HEK293 (cell line): ENCODE results near the gene CDH12.

Experiments used
- CTCF ChIA-PET: fragments of 350-600 bp; formaldehyde crosslinking; extraction: SDS; loops from one replicate; lab custom pipeline; 2021; ENCODE audit warnings: antibody characterized with exemption; lab: Yijun Ruan, JAX
- POLR2A ChIA-PET: fragments of 300-600 bp; formaldehyde crosslinking; extraction: SDS; loops from one replicate; lab custom pipeline; 2020; ENCODE audit warnings: antibody characterized with exemption, inconsistent platforms; lab: Yijun Ruan, JAX
- H3K27ac ChIP-seq: fragments of 200-500 bp; sonication (Bioruptor generic); 2 replicates; pipeline ENCODE4 v1.5.1; 2014; ENCODE audit warnings: low read depth, low read length, control low read depth, inconsistent platforms; ENCODE audit errors: extremely low read depth
- H3K36me3 ChIP-seq, 2 experiments: fragments of 200-500 bp in 1 of 2; sonication (Bioruptor generic) in 1 of 2; 1 replicate in 1 of 2; 2 replicates in 1 of 2; pipeline ENCODE4 v1.5.1; 2014 to 2017; ENCODE audit warnings: inconsistent platforms in 2 of 2, low read length in 2 of 2; ENCODE audit not compliant: control insufficient read depth in 2 of 2, insufficient read depth in 1 of 2
- H3K4me1 ChIP-seq: fragments of 200-500 bp; sonication (Bioruptor generic); 2 replicates; pipeline ENCODE4 v1.5.1; 2014; ENCODE audit warnings: mild to moderate bottlenecking, low read length, inconsistent platforms; ENCODE audit not compliant: control insufficient read depth, insufficient read depth
- H3K4me3 ChIP-seq: 2 replicates; pipeline ENCODE4 v1.5.1; 2011; ENCODE audit warnings: low read depth, mild to moderate bottlenecking, control low read depth, low read length, moderate library complexity
- H3K9me3 ChIP-seq: fragments of 200-500 bp; sonication (Bioruptor generic); 2 replicates; pipeline ENCODE4 v1.5.1; 2014; ENCODE audit warnings: low read depth, low read length, inconsistent platforms; ENCODE audit not compliant: control insufficient read depth, insufficient read depth
- KLF1 ChIP-seq: fragments of 450-650 bp; formaldehyde crosslinking; IDR thresholded peaks from 2 replicates; pipeline ENCODE4 v1.5.1; 2016; ENCODE audit warnings: missing biosample characterization, missing genetic modification characterization
- ZBTB26 ChIP-seq: fragments of 450-650 bp; formaldehyde crosslinking; optimal IDR thresholded peaks from 2 replicates; pipeline ENCODE3; 2016; ENCODE audit warnings: missing biosample characterization, mild to moderate bottlenecking, missing genetic modification characterization
- ZFP37 ChIP-seq: fragments of 450-650 bp; formaldehyde crosslinking; IDR thresholded peaks from 2 replicates; pipeline ENCODE4 v1.5.1; 2016; ENCODE audit warnings: missing biosample characterization, missing genetic modification characterization
- ZIC2 ChIP-seq: fragments of 450-650 bp; formaldehyde crosslinking; IDR thresholded peaks from 2 replicates; pipeline ENCODE4 v1.5.1; 2016; ENCODE audit warnings: missing biosample characterization, missing genetic modification characterization
- ZNF10 ChIP-seq: fragments of 450-650 bp; formaldehyde crosslinking; IDR thresholded peaks from 2 replicates; pipeline ENCODE4 v1.5.1; 2017; ENCODE audit warnings: missing biosample characterization, missing genetic modification characterization
- ZNF175 ChIP-seq: fragments of 450-650 bp; formaldehyde crosslinking; IDR thresholded peaks from 2 replicates; pipeline ENCODE4 v1.5.1; 2016; ENCODE audit warnings: missing biosample characterization, missing genetic modification characterization
- ZNF292 ChIP-seq: fragments of 450-650 bp; formaldehyde crosslinking; IDR thresholded peaks from 2 replicates; pipeline ENCODE4 v1.5.1; 2016; ENCODE audit warnings: low read depth, missing biosample characterization, missing genetic modification characterization, borderline replicate concordance
- ZNF302 ChIP-seq: fragments of 450-650 bp; formaldehyde crosslinking; IDR thresholded peaks from 2 replicates; pipeline ENCODE4 v1.5.1; 2016; ENCODE audit warnings: missing biosample characterization, missing genetic modification characterization, low read depth
- ZNF362 ChIP-seq: fragments of 450-650 bp; formaldehyde crosslinking; IDR thresholded peaks from 2 replicates; pipeline ENCODE4 v1.5.1; 2016; ENCODE audit warnings: missing biosample characterization, missing genetic modification characterization
- ZNF449 ChIP-seq: fragments of 450-650 bp; formaldehyde crosslinking; IDR thresholded peaks from 2 replicates; pipeline ENCODE4 v1.5.1; 2017; ENCODE audit warnings: missing biosample characterization, mild to moderate bottlenecking, missing genetic modification characterization, moderate library complexity
- ZNF514 ChIP-seq: fragments of 450-650 bp; formaldehyde crosslinking; IDR thresholded peaks from 2 replicates; pipeline ENCODE4 v1.5.1; 2016; ENCODE audit warnings: missing biosample characterization, missing genetic modification characterization
- ZNF530 ChIP-seq: fragments of 450-650 bp; formaldehyde crosslinking; IDR thresholded peaks from 2 replicates; pipeline ENCODE4 v1.5.1; 2016; ENCODE audit warnings: low read depth, missing biosample characterization, missing genetic modification characterization
- ZNF654 ChIP-seq: fragments of 450-650 bp; formaldehyde crosslinking; IDR thresholded peaks from 2 replicates; pipeline ENCODE4 v1.5.1; 2016; ENCODE audit warnings: low read depth, missing biosample characterization, missing genetic modification characterization
- ZNF670 ChIP-seq: fragments of 450-650 bp; formaldehyde crosslinking; IDR thresholded peaks from 2 replicates; pipeline ENCODE4 v1.5.1; 2016; ENCODE audit warnings: missing biosample characterization, missing genetic modification characterization, low read depth
- ZNF701 ChIP-seq: fragments of 450-650 bp; formaldehyde crosslinking; IDR thresholded peaks from 2 replicates; pipeline ENCODE4 v1.5.1; 2016; ENCODE audit warnings: missing biosample characterization, missing genetic modification characterization
- ZSCAN23 ChIP-seq: fragments of 450-650 bp; formaldehyde crosslinking; IDR thresholded peaks from 2 replicates; pipeline ENCODE4 v1.5.1; 2016; ENCODE audit warnings: missing biosample characterization, missing genetic modification characterization
- TF ChIP-seq, protein P1 (sequence below): fragments of 450-650 bp; formaldehyde crosslinking; IDR thresholded peaks from 2 replicates; pipeline ENCODE4 v1.5.1; 2016; ENCODE audit warnings: missing biosample characterization, missing genetic modification characterization, low read depth
- TF ChIP-seq, protein P2 (sequence below): fragments of 450-650 bp; formaldehyde crosslinking; IDR thresholded peaks from 2 replicates; pipeline ENCODE4 v1.5.1; 2016; ENCODE audit warnings: missing biosample characterization, missing genetic modification characterization
- TF ChIP-seq, protein P3 (sequence below): fragments of 450-650 bp; formaldehyde crosslinking; conservative IDR thresholded peaks from 2 replicates; pipeline ENCODE4 v1.5.1; 2016; ENCODE audit warnings: low read depth, missing biosample characterization, missing genetic modification characterization

CDH12 gene

GRCh38 chr5:22079002-22079401 lies 774.1 kb downstream of the CDH12 start (continued):
- TF ChIP-seq ZBTB26 (tag by site-specific recombination) (no peak), ZNF292 (tag by site-specific recombination) (no peak), ZNF701 (tag by site-specific recombination) (no peak), ZNF670 (tag by site-specific recombination) (no peak), ZNF175 (tag by site-specific recombination) (no peak), ZNF302 (no peak), KLF1 (tag by site-specific recombination) (no peak), ZNF10 (tag by site-specific recombination) (no peak)
- TF ChIP-seq, protein P1, sequence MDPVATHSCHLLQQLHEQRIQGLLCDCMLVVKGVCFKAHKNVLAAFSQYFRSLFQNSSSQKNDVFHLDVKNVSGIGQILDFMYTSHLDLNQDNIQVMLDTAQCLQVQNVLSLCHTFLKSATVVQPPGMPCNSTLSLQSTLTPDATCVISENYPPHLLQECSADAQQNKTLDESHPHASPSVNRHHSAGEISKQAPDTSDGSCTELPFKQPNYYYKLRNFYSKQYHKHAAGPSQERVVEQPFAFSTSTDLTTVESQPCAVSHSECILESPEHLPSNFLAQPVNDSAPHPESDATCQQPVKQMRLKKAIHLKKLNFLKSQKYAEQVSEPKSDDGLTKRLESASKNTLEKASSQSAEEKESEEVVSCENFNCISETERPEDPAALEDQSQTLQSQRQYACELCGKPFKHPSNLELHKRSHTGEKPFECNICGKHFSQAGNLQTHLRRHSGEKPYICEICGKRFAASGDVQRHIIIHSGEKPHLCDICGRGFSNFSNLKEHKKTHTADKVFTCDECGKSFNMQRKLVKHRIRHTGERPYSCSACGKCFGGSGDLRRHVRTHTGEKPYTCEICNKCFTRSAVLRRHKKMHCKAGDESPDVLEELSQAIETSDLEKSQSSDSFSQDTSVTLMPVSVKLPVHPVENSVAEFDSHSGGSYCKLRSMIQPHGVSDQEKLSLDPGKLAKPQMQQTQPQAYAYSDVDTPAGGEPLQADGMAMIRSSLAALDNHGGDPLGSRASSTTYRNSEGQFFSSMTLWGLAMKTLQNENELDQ: no peak
- TF ChIP-seq, protein P2, sequence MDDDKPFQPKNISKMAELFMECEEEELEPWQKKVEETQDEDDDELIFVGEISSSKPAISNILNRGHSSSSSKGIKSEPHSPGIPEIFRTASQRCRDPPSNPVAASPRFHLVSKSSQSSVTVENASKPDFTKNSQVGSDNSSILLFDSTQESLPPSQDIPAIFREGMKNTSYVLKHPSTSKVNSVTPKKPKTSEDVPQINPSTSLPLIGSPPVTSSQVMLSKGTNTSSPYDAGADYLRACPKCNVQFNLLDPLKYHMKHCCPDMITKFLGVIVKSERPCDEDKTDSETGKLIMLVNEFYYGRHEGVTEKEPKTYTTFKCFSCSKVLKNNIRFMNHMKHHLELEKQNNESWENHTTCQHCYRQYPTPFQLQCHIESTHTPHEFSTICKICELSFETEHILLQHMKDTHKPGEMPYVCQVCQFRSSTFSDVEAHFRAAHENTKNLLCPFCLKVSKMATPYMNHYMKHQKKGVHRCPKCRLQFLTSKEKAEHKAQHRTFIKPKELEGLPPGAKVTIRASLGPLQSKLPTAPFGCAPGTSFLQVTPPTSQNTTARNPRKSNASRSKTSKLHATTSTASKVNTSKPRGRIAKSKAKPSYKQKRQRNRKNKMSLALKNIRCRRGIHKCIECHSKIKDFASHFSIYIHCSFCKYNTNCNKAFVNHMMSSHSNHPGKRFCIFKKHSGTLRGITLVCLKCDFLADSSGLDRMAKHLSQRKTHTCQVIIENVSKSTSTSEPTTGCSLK (tag by site-specific recombination): no peak

DNA sequence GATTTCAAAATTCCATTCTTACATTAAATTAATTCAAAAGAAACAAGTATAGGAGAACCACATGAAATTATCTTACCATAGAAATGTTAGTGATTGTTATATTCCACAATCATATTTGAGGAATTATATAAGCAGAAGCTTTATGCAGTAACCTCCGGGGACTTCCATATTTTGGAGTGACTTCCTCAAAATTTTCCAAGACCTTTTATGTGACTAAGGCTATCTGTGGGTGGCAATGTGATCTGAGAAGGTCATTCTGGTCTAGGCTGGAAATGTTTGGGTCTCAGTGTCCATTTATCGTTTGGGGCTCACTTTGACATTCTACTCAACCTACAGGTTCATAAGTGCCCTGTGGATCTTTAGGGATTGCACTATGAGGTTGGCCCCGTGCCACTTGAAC lies 776.6 kb downstream of the CDH12 start:
- H3K4me1 ChIP-seq: no peaks in the 10 kb centered on the region
- CTCF ChIA-PET: no interaction called here
- POLR2A ChIA-PET: no interaction called here
- no peaks in the 10 kb centered on the region for H3K36me3 ChIP-seq
- TF ChIP-seq ZNF514 (tag by site-specific recombination): no peak
- no peak for TF ChIP-seq ZSCAN23
- TF ChIP-seq ZNF449 (tag by site-specific recombination): no peak
- TF ChIP-seq, all 188 proteins: peak for 0
- Histone ChIP-seq H3K9me3 (no peaks in the 10 kb centered on the region), H3K4me3 (no peak overlapping the region), H3K27ac (no peak overlapping the region)

DNA sequence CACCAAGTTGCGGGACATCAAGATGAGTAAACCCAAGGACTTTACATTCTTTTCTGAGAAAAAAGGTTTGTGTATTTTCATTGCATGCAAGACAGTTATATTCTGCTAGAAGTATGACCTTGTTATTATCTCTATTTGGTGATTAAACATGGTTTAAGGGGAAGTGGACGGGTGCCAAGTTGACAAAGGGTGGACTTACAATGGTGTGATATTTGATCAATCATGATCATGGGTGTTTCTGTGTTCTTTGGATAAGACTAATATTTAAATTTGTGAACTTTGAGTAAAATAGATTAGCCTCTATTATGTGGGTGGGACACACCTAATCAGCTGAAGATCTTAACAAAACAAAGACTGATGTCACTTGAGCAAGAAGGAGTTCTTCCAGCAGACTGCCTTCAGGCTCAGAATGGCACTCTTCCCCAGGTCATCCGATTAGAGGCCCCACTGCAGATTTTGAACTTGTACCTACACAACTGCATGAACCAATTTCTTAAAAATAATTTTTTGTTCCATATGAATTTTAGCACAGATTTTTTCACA lies 782.9 kb downstream of the CDH12 start:
- TF ChIP-seq ZIC2 (tag by site-specific recombination) (no peak), ZFP37 (tag by site-specific recombination) (no peak), ZNF362 (tag by site-specific recombination) (no peak), ZNF654 (tag by site-specific recombination) (no peak), ZNF530 (tag by site-specific recombination) (no peak)
- TF ChIP-seq, protein P3, sequence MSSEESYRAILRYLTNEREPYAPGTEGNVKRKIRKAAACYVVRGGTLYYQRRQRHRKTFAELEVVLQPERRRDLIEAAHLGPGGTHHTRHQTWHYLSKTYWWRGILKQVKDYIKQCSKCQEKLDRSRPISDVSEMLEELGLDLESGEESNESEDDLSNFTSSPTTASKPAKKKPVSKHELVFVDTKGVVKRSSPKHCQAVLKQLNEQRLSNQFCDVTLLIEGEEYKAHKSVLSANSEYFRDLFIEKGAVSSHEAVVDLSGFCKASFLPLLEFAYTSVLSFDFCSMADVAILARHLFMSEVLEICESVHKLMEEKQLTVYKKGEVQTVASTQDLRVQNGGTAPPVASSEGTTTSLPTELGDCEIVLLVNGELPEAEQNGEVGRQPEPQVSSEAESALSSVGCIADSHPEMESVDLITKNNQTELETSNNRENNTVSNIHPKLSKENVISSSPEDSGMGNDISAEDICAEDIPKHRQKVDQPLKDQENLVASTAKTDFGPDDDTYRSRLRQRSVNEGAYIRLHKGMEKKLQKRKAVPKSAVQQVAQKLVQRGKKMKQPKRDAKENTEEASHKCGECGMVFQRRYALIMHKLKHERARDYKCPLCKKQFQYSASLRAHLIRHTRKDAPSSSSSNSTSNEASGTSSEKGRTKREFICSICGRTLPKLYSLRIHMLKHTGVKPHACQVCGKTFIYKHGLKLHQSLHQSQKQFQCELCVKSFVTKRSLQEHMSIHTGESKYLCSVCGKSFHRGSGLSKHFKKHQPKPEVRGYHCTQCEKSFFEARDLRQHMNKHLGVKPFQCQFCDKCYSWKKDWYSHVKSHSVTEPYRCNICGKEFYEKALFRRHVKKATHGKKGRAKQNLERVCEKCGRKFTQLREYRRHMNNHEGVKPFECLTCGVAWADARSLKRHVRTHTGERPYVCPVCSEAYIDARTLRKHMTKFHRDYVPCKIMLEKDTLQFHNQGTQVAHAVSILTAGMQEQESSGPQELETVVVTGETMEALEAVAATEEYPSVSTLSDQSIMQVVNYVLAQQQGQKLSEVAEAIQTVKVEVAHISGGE (tag by site-specific recombination): no peak
- TF ChIP-seq, all 188 proteins: peak for 0
- H3K4me3 ChIP-seq: no peak overlapping the region
- CTCF ChIA-PET: interaction anchor here (0.7 kb wide), 1 partner anchor 1370 kb away, joined by 3 read pairs; no protein-coding TSS in a partner anchor
- no peak overlapping the region for H3K27ac ChIP-seq
- H3K4me1 ChIP-seq: no peaks in the 10 kb centered on the region
- POLR2A ChIA-PET: no interaction called here
- H3K9me3 ChIP-seq: no peaks in the 10 kb centered on the region
- no peaks in the 10 kb centered on the region for H3K36me3 ChIP-seq
